Fibroblast of lung (primary cell): ENCODE data around the gene PPP5C.

ENCODE experiments used
- CTCF ChIP-seq, 2 donors: IDR thresholded peaks in 1 of 2; conservative IDR thresholded peaks in 1 of 2; 1 replicate in 1 of 2; 2 replicates in 1 of 2; pipeline ENCODE4 v1.5.1; 2011 to 2012; ENCODE audit warnings: low read length in 2 of 2, control low read depth in 1 of 2, inconsistent platforms in 1 of 2, low read depth in 1 of 2, mild to moderate bottlenecking in 1 of 2
- EZH2 ChIP-seq: IDR thresholded peaks from 2 replicates; pipeline ENCODE4 v1.5.1; 2012; ENCODE audit warnings: low read length, control low read depth, mild to moderate bottlenecking; ENCODE audit errors: missing control alignments

GRCh38 chr19:46341937-46342336 is 5.0 kb upstream of the PPP5C start:
- no peak for TF ChIP-seq CTCF (conservative IDR thresholded peaks at IDR 0.05 in 1 of 2, IDR thresholded peaks at IDR 0.05 in 1 of 2; ENCODE audit: low read depth in 1 of 2, low read length in 2 of 2)
- TF ChIP-seq EZH2 = no peak
